Measurements from ENCODE around the gene SHISA2. TPM values are rescaled to one million over a fixed set of nuclear protein-coding genes. Genes with fewer than 3 reads are reported as not detected.

The SHISA2 gene
- total RNA-seq, 1 donor from 2014 or later = 1.1 TPM

DNA sequence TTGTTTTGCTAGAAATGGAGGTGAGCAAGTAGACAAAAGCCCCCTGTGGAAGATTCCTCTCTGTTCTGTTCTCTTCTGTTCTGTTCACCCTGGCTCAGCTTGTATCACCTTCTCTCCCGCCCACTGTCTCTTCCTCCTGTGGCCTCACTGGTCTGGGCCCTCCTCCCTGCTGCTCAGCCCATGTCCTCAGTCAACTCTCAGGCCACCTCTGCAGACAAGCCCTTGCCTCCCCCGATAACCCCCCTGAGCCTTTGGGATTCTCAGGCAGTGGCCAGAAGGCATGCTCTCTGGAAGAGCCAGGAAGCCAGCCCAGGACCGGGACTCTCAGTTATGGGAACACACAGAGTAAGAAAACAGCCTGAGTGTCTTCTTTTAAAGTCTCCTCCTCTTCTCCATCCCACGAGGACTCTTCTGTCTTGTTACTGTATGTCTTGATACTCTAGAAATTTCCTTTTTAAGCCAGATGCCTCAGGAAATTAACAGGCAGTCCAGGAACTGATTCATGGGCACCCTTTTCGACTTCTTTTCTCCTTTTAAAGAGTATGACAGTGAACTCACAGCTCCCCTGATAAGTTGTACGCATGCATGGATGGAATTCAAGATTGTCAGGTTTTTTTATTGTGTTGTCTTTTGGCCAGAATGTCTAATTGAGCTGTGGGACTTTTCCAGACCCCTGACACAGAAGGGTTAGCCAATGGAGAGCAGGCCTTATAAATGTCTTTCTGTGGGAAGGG, 33.7 kb downstream of the SHISA2 start:
- no peak for DNase-seq (ENCODE audit: low spot score)

DNA sequence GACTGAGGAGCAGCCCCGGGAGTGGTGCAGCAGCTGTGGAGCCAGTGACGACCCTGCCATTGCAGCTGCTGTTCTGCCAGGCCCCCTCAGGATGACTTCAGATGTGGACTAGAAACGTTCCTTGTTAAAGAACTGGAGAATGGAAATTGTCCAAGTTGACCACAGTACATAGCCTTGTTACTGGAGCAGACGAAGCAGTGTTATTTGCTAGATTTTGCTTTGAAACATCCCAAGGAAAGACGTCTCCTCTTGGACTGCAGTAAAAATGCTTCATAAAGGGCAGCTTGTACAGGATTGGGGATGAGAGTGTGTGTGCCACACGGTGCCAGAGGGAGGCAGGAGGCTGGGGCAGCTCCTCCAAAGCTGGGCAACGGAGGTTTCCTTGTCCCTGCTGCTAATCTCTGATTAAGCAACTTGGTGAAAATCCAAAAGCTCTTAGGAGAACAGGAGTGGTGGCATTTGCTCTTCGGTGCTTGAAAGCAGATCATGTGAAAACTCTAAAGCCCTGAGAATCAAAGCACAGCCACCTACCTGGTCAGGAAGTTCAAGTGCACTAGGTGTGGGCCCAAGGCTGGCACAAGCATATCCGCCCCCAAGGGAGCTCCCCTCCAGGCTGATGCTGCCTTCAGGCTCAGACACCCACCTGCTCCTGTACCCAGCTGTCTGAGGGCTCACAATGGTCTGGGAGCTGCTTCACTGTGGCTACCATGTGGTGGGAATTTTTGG, 34.5 kb downstream of the SHISA2 start:
- DNase-seq (ENCODE audit: low spot score) = no peak

DNA sequence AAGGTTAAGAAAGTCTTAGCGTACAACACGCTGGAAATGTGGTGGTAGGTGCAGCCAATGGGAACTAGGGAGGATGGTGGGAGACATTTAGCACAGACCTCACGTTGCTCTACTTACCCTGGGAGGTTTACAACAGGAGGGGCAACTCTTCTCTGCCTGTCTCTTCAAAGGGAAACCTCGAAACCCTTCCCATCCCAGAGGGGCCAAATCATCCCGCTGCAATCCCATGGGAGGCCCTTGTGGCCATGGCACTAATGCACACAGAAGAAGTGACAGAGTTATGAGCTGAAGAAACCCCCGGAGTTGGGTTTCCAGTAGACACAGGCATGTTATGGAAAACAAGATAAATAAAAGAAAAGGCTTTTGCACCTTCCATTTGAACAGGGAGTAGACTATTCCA, 35.6 kb downstream of the SHISA2 start:
- DNase-seq (ENCODE audit: low spot score) = no peak

DNA sequence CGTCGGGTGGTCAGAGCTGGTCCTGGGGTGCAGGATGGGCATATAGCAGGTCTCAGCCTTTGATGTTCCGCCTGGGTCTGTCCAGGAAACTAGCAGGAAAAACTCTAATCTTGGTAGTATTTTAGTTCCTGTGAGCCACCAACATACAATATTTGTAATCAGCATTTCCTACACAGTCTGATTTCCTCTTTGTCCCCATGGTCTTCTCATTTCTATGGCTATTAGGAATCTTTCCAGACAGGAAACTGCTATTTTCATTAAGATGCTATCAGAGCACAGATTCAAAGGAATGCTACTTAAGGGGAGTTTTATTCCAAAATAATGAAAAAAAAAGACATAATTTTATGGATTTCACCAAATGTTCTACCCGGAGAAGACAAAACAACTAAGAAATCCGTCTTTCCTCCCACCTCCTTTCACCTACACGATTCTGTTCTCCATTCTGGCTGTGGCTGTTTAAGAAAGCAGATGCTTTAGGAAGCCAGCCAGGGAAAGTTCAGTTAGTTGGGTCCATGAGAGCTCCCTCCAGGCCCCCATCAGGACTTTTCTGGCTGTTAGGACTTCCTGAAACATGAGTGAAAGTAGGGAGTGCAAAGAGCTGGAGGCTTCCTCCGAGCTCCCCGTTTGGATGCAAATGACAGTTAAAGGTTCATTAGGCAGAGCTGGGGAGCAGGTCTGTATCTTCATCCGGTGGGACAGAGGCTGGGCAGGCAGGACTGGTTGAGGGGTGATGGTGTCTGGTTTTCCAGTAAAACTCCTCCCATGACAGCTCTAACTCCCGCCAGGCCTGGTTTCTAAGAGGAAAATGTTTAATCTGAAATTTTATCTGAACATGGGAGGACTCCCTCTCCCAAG, 36.3 kb downstream of the SHISA2 start:
- DNase-seq (ENCODE audit: low spot score) = no peak

DNA sequence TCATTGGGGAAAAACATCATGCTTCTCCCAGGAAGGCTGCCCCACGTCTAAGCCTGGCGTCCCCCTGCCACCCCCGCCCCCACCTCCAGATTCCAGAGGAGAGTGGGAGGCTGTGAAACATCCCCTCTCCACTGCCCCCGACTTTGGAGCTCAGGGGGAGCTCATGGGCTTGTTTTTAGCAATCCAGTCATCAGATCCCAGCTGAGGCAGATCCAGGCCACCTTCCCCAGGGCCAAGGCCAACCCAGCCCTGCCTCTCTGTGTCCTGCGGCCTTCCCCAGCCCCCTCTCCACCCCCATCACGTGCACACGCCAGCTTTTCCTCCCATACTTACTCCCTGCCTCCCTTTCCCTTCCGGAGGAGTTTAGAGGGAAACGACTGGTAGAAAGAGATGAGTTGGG, 38.8 kb downstream of the SHISA2 start:
- DNase-seq (ENCODE audit: low spot score) = no peak

DNA sequence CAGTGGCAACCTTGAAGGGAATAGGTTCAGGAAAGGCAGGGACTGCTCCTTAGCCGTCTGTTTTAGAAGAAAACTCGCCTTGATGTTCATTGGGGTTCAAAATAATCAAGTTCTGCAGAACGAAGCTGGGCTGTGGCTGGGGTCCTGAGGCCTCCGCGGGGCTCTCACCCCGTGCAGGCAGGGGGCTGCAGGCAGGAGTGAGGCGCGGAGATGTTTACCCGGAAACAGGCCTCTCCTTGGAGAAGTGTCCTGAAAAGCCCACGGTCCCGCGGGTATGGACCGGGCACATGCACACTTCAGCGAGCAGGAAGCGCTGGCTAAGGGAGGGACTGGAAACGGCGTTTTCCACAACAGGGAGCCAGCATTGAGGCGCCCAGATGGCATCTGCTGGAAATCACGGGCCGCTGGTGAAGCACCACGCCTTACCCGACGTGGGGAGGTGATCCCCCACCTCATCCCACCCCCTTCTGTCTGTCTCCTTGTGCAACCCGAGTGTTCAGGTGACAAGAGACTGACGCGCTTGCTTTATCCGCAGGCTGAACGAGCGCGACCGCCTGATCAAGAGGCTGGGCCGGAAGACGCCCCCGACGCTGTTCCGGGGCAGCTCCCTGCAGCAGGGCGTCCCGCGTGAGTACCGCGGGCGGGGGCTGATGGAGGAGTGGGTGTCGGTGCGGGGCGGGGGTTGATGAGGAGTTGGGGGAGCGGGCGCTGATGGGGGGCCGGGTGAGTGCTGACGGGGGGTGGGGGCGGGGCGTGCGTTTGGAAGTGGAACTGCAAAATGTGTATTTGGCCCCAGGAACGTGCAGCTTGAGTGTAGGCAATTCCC, 39.6 kb downstream of the SHISA2 start:
- DNase-seq (ENCODE audit: low spot score) = no peak

DNA sequence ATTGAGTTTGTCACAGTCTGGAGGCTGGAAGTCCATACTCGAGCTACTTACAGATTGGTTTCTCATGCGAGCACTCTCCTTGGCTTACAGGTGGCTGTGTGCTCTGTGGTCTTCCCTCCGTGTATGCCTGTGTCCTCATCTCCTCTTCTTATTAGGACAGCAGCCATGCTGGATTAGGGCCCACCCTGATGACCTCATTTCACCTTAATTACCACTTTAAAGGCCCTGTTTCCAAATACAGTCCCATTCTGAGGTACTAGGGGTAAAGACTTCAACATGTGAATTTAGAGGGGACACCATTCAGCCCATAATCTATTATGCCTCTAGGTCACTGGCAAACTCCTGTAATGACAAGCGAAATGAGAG, 40.6 kb downstream of the SHISA2 start:
- DNase-seq (ENCODE audit: low spot score) = no peak

DNA sequence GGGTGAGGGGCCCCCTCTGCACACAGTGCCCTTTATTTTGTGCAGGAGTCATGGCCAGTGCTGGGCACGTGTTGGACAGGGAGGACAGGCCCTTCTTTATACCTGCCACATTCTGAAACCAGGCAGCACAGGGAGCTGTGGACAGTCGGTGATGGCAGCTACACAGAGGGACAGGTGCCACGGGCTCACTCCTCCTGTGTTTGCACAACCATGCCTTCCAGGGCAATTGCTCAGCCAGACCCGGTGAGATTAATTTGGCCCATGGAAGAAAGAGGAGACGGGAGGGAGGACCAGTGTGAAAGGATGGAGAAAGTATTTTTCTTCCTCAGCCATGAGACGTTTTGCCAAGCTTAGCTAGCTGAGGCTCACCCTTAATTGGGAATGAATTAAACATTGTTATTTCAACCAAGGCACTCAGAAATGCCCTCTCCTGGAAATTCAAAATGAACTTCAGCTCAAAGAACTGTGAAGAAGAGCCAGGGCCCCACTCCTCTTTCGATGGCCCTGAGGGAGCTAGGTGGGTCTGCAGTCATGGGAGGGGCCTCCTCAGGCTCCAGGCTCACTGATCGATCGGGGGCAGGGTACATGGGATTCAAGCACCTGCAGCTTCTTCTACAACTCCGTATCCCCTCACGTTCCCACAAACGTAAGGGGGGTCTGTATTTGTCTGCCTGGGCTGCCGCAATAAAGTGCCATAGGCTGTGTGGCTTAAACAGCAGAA, 41.2 kb downstream of the SHISA2 start:
- DNase-seq (ENCODE audit: low spot score) = no peak

DNA sequence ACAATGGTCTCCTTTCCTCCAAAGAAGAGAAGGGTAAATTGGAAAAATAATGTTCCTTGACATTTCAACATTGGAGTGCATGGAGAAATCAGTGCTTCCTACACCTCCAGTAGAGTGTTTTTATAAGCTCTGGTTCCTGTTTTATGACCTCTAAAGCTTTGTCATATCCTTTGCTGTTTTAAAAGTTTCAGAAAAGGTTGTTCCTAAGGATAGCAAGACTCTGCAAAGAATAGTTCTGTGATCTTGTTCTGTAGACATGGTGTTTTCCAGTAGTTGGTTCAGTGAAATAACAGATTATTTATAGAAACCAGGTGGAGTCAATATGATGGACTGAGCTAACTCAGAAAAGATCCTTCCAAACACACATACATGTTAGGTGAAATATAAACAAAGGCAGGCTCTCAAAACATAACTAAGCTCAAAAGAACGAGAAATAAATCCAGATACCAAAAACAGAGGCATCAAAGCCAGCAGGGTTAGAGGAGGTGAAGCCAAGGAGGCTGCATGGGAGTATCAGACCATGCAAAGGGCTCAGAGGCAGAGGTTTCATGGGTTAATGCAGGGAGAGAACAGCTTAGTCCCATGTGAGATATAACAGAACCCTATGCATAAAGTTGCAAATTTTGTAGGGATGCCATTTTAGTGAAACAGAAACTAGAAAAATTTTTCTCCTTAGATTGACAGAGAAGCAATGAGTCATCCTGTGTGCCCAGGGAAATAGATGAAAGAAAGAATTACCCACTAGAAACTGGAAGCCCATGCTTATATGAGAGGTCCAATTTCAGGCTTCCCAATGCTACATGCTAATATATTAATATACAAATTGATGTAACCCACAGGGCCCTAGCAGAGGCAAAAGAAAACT, 44.3 kb downstream of the SHISA2 start:
- DNase-seq (ENCODE audit: low spot score) = no peak

Other genes starting within 250 kb of the SHISA2 start
- 37.4 TPM for gene RNF6, start 170.3 kb upstream of the SHISA2 start, total RNA-seq
- gene CDK8, start 202.1 kb upstream of the SHISA2 start, total RNA-seq = 12.5 TPM